Transverse colon (tissue), 4 donors: ENCODE measurements around the gene ATG12.
"Not testable (repeated sequence)": the region's sequence is repeated elsewhere in the genome, so short reads cannot be mapped to it uniquely, and the experiment has no call there.

Source experiments
- CTCF ChIP-seq, 5 experiments: fragments of 200-600 bp in 3 of 5; fragments of 450-650 bp in 2 of 5; sonication (generic) in 3 of 5; IDR thresholded peaks; 1 replicate in 2 of 5; 2 replicates in 3 of 5; pipeline ENCODE4 v1.5.1; 2016 to 2017; ENCODE audit warnings: antibody characterized with exemption in 5 of 5, inconsistent platforms in 3 of 5, mild to moderate bottlenecking in 2 of 5, moderate library complexity in 1 of 5
- EP300 ChIP-seq: sonication (generic); formaldehyde crosslinking; IDR thresholded peaks from one replicate; pipeline ENCODE4 v1.6.1; 2017; ENCODE audit warnings: antibody characterized with exemption, low read depth
- POLR2A ChIP-seq: fragments of 450-650 bp; IDR thresholded peaks from one replicate; pipeline ENCODE4 v1.6.1; 2016; ENCODE audit warnings: antibody characterized with exemption, mild to moderate bottlenecking, moderate library complexity
- POLR2AphosphoS5 ChIP-seq, 3 donors: sonication (generic); formaldehyde crosslinking; IDR thresholded peaks; one replicate each; pipeline ENCODE4 v1.6.1; 2016; ENCODE audit warnings: antibody characterized with exemption in 3 of 3

DNA sequence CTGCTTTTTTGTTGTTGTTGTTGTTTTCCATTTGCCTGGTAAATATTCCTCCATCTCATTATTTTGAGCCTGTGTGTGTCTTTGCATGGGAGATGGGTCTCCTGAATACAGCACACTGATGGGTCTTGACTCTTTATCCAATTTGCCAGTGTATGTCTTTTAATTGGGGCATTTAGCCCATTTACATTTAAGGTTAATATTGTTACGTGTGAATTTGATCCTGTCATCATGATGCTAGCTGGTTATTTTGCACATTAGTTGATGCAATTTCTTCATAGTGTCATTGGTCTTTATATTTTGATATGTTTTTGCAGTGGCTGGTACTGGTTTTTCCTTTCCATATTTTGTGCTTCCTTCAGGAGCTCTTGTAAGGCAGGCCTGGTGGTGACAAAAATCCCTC, 16.4 kb downstream of the ATG12 start:
- not testable (repeated sequence) for TF ChIP-seq POLR2A; CTCF (IDR thresholded peaks at IDR 0.05); POLR2AphosphoS5 (IDR thresholded peaks at IDR 0.05); EP300
